GM12878 (cell line): ENCODE data around the gene PHPT1. TPM values are rescaled to one million over a fixed set of nuclear protein-coding genes. Genes with fewer than 3 reads are reported as not detected.

Experiments used
- ATAC-seq: fragments of 200-7000 bp; cut with Tn5 transposase; 3 replicates; pipeline ENCODE4 v1.9.1; 2020; ENCODE audit warnings: mild to moderate bottlenecking, moderate library complexity
- BruUV-seq: library from RNA; stranded (reverse); fragments of 400-500 nt; replicated peaks from 2 replicates; lab custom pipeline; 2021; lab: Mats Ljungman, UMichigan
- CTCF ChIA-PET: fragments of 300-600 bp; sonication (Branson Sonifier 250); formaldehyde crosslinking; extraction: SDS; loops from one replicate; lab custom pipeline; 2021; ENCODE audit warnings: inconsistent platforms; lab: Yijun Ruan, JAX
- POLR2A ChIA-PET: fragments of 350-600 bp; formaldehyde crosslinking; extraction: SDS; loops from one replicate; lab custom pipeline; 2021; ENCODE audit warnings: inconsistent platforms; lab: Charles Lee
- RAD21 ChIA-PET: fragments of 300-600 bp; sonication (Branson Sonifier 250); formaldehyde crosslinking; loops from one replicate; lab custom pipeline; 2023; ENCODE audit warnings: antibody characterized with exemption; ENCODE audit not compliant: unreplicated experiment; lab: Charles Lee
- SMC1A ChIA-PET: fragments of 300-600 bp; sonication (Branson Sonifier 250); formaldehyde crosslinking; loops from one replicate; lab custom pipeline; 2023; ENCODE audit not compliant: unreplicated experiment, uncharacterized antibody; lab: Charles Lee
- DNase-seq: peaks from one replicate; pipeline ENCODE4 v3.0.0-alpha.2; 2011; ENCODE audit warnings: low read depth, low spot score
- FAIRE-seq: peaks from 3 replicates; lab custom pipeline; 2011; peaks lifted over from hg19 to GRCh38; lab: Jason Lieb, UNC
- H2AFZ ChIP-seq: 2 replicates; pipeline ENCODE4 v1.6.0; 2011; ENCODE audit warnings: low read depth, low read length, control low read depth; ENCODE audit not compliant: control insufficient read depth
- H3K27ac ChIP-seq: 2 replicates; pipeline ENCODE4 v1.5.1; 2011; ENCODE audit warnings: control low read depth; ENCODE audit not compliant: control insufficient read depth, insufficient read depth
- H3K27me3 ChIP-seq, 2 experiments: replicated peaks in 1 of 2; 2 replicates each; pipeline versions ENCODE4 v1.6.0 to v1.6.1; 2011; ENCODE audit warnings: low read length in 1 of 2; ENCODE audit not compliant: control insufficient read depth in 2 of 2, insufficient read depth in 2 of 2
- H3K36me3 ChIP-seq, 2 experiments: 2 replicates each; pipeline ENCODE4 v1.5.1; 2011; ENCODE audit warnings: low read length in 1 of 2; ENCODE audit not compliant: control insufficient read depth in 2 of 2, insufficient read depth in 2 of 2
- H3K4me1 ChIP-seq: 2 replicates; pipeline ENCODE4 v1.6.1; 2011; ENCODE audit warnings: mild to moderate bottlenecking, low read length, moderate library complexity, mixed read lengths; ENCODE audit not compliant: control insufficient read depth, insufficient read depth
- H3K4me2 ChIP-seq: 2 replicates; pipeline ENCODE4 v1.6.0; 2011; ENCODE audit warnings: control low read depth; ENCODE audit not compliant: control insufficient read depth, insufficient read depth
- H3K4me3 ChIP-seq: fragments of 200-600 bp; sonication (generic); 2 replicates; pipeline ENCODE4 v1.5.1; 2016
- H3K79me2 ChIP-seq: 2 replicates; pipeline ENCODE4 v1.6.0; 2011; ENCODE audit warnings: low read length; ENCODE audit not compliant: control insufficient read depth, insufficient read depth
- H3K9ac ChIP-seq: 2 replicates; pipeline ENCODE4 v1.8.0; 2011; ENCODE audit warnings: low read length, control low read depth, mixed read lengths; ENCODE audit not compliant: control insufficient read depth, insufficient read depth
- H3K9me3 ChIP-seq: replicated peaks from 3 replicates; pipeline ENCODE4 v1.5.1; 2011; ENCODE audit warnings: mild to moderate bottlenecking, low read length; ENCODE audit not compliant: control insufficient read depth, insufficient read depth
- H4K20me1 ChIP-seq: 2 replicates; pipeline ENCODE4 v1.6.0; 2011; ENCODE audit not compliant: control insufficient read depth, insufficient read depth
- BACH1 ChIP-seq: fragments of 450-650 bp; IDR thresholded peaks from 2 replicates; pipeline ENCODE4 v1.6.1; 2017; ENCODE audit warnings: mild to moderate bottlenecking, borderline replicate concordance
- ETV6 ChIP-seq, 2 experiments: fragments of 450-650 bp in 1 of 2; IDR thresholded peaks in 1 of 2; conservative IDR thresholded peaks in 1 of 2; 2 replicates each; pipeline ENCODE4 v1.6.1; 2014; ENCODE audit warnings: antibody characterized with exemption in 1 of 2, borderline replicate concordance in 1 of 2, low read depth in 1 of 2, mild to moderate bottlenecking in 1 of 2, moderate library complexity in 1 of 2
- MEF2B ChIP-seq: fragments of 450-650 bp; IDR thresholded peaks from 2 replicates; pipeline ENCODE4 v1.6.1; 2018; ENCODE audit warnings: mild to moderate bottlenecking, moderate library complexity; ENCODE audit not compliant: partially characterized antibody, poor library complexity, severe bottlenecking
- NFYB ChIP-seq: IDR thresholded peaks from 2 replicates; pipeline ENCODE4 v1.6.1; 2011; ENCODE audit warnings: low read depth, mild to moderate bottlenecking, low read length, improper control_type of control experiment, moderate library complexity; ENCODE audit not compliant: insufficient read depth
- RAD51 ChIP-seq: fragments of 450-650 bp; IDR thresholded peaks from 2 replicates; pipeline ENCODE4 v1.6.1; 2016; ENCODE audit warnings: moderate library complexity, mild to moderate bottlenecking, inconsistent platforms
- USF1 ChIP-seq: IDR thresholded peaks from 2 replicates; pipeline ENCODE4 v1.6.1; 2011; ENCODE audit warnings: borderline replicate concordance, low read depth, mild to moderate bottlenecking, moderate library complexity, mixed read lengths, low read length; ENCODE audit not compliant: insufficient read depth; ENCODE audit errors: extremely low read length
- WGBS: methylation state at CpG from one replicate; pipeline ENCODE4 v1.1.6; 2016; ENCODE audit warnings: low lambda C conversion rate; ENCODE audit not compliant: insufficient replicate concordance, insufficient coverage; ENCODE audit errors: missing lambda C conversion rate; 5-methylcytosine and 5-hydroxymethylcytosine counted together
- in situ Hi-C: fragments of 300-500 bp; cut with MboI; formaldehyde crosslinking; loops from 9 replicates; pipeline ENCODE4 v1.14.3; 2018; ENCODE audit warnings: mixed read lengths
- intact Hi-C: fragments of 100-400 bp; cut with micrococcal nuclease; formaldehyde crosslinking; loops from one replicate; pipeline ENCODE4 v1.14.2; 2022; ENCODE audit not compliant: unreplicated experiment
- polyA plus RNA-seq, 11 experiments: library from polyadenylated mRNA; depleted of rRNA in 4 of 11; unstranded in 6 of 11; stranded (reverse) in 5 of 11; fragments of >200 nt; fragmentation: Nextera tagmentation in 4 of 11; fragmentation: Illumina TruSeq in 1 of 11; extraction: Ambion mirVana in 4 of 11; extraction: Trizol in 1 of 11; gene quantifications; 1 replicate in 1 of 11; 2 replicates in 10 of 11; pipeline versions ENCODE4 v1.2.1 to v1.2.3, GENCODE V29; 2011 to 2016; ENCODE audit warnings: inconsistent platforms in 2 of 11, missing spikeins in 2 of 11, low read depth in 1 of 11
- total RNA-seq, 4 experiments: library from RNA; depleted of rRNA in 3 of 4; stranded (reverse); fragments of >200 nt in 3 of 4; fragmentation: Illumina TruSeq in 1 of 4; extraction: Trizol in 1 of 4; gene quantifications; 2 replicates each; pipeline versions ENCODE4 v1.2.1 to v1.2.3, GENCODE V29; 2013 to 2021

The PHPT1 gene
- total and polyA plus RNA-seq, 10 of the 15 experiments (the other 5 are each of a cell fraction or from before 2014, with no cell fraction given): 56.2 to 323 (median 140) TPM

GRCh38 chr9:136890661-136891060 is 41.5 kb downstream of the PHPT1 start:
- in situ Hi-C loops (no loop called here), intact Hi-C loops (no loop called here)
- peaks cover 82% of the 10 kb centered on the region for H3K79me2 ChIP-seq
- 86% methylated on average over 13 of the region's 13 CpGs for WGBS
- H3K4me1 ChIP-seq: no peaks in the 10 kb centered on the region; the same call in 1 of the 2 replicates
- no TSS peak for BruUV-seq
- ChIA-PET POLR2A (interaction anchor here (0.9 kb wide), 1 partner anchor 39 kb away, joined by 3 read pairs; the partner anchor contains the start of gene MAMDC4), CTCF (no interaction called here), RAD21 (interaction anchor here (1.8 kb wide), 1 partner anchor 9 kb away, joined by 5 read pairs; no protein-coding TSS in a partner anchor), SMC1A (no interaction called here)
- no peak overlapping the region for H3K27ac ChIP-seq
- DNase-seq: no peak
- no peaks in the 10 kb centered on the region; the same call in 1 of the 2 replicates for H4K20me1 ChIP-seq
- no peak for FAIRE-seq
- H3K4me2 ChIP-seq: no peak overlapping the region
- TF ChIP-seq ETV6 (conservative IDR thresholded peaks at IDR 0.05 in 1 of 2, IDR thresholded peaks at IDR 0.05 in 1 of 2; ENCODE audit: borderline replicate concordance in 1 of 2, low read depth in 1 of 2): no peak
- TF ChIP-seq MEF2B: no peak
- TF ChIP-seq NFYB: no peak
- no peak for TF ChIP-seq BACH1
- TF ChIP-seq RAD51: no peak
- no peak for TF ChIP-seq USF1
- no peak for ATAC-seq
- H2AFZ ChIP-seq: no peak overlapping the region
- H3K27me3 ChIP-seq: no peaks in the 10 kb centered on the region
- H3K4me3 ChIP-seq: no peak overlapping the region
- H3K36me3 ChIP-seq: peaks cover 6 to 17% of the 10 kb centered on the region in 2 experiments; a peak in 3 of 4 replicates
- no peaks in the 10 kb centered on the region for H3K9me3 ChIP-seq
- no peak overlapping the region for H3K9ac ChIP-seq
